Skeletal muscle tissue (tissue), 4 donors: ENCODE results near the gene NALF2. TPM values are rescaled to one million over a fixed set of nuclear protein-coding genes. Genes with fewer than 3 reads are reported as not detected.
A peak's percentile ranks its signal among the peaks of the same experiment; 100 is the strongest.

Source experiments
- H3K27ac ChIP-seq: one replicate; pipeline ENCODE4 v1.7.0; 2013; ENCODE audit warnings: mild to moderate bottlenecking, low read depth, low read length, inconsistent platforms
- H3K27me3 ChIP-seq, 3 donors: one replicate each; pipeline ENCODE4 v1.7.0; 2013; ENCODE audit warnings: low read length in 3 of 3; ENCODE audit not compliant: control insufficient read depth in 3 of 3, insufficient read depth in 3 of 3
- H3K36me3 ChIP-seq, 3 donors: one replicate each; pipeline ENCODE4 v1.7.0; 2013; ENCODE audit warnings: low read length in 3 of 3; ENCODE audit not compliant: control insufficient read depth in 3 of 3, insufficient read depth in 3 of 3
- H3K4me1 ChIP-seq, 3 donors: one replicate each; pipeline ENCODE4 v1.7.0; 2013; ENCODE audit warnings: low read length in 3 of 3, mild to moderate bottlenecking in 3 of 3; ENCODE audit not compliant: control insufficient read depth in 3 of 3, insufficient read depth in 3 of 3
- H3K4me3 ChIP-seq, 3 donors: one replicate each; pipeline ENCODE4 v1.7.0; 2013; ENCODE audit warnings: low read length in 3 of 3
- H3K9ac ChIP-seq, 3 donors: one replicate each; pipeline ENCODE4 v1.7.0; 2013; ENCODE audit warnings: low read length in 3 of 3, mild to moderate bottlenecking in 3 of 3, moderate library complexity in 2 of 3, low read depth in 1 of 3
- H3K9me3 ChIP-seq, 3 donors: one replicate each; pipeline ENCODE4 v1.7.0; 2013; ENCODE audit warnings: low read length in 3 of 3; ENCODE audit not compliant: control insufficient read depth in 3 of 3
- total RNA-seq: library from RNA; depleted of rRNA; stranded (reverse); fragments of >200 nt; gene quantifications from one replicate; pipeline ENCODE4 v1.2.3, GENCODE V29; 2014
- donor health status: Osteomylitis.

The NALF2 gene
- total RNA-seq, 1 donor from 2014 or later = not detected

- H3K27ac ChIP-seq = no peak overlapping the region
- H3K9me3 ChIP-seq = no peaks in the 10 kb centered on the region
- H3K4me1 ChIP-seq = peaks cover 0 to 10% (median 2%) of the 10 kb centered on the region in 3 donors
- no peak overlapping the region for H3K9ac ChIP-seq
- peaks cover 19 to 48% (median 23%) of the 10 kb centered on the region in 3 donors for H3K27me3 ChIP-seq
- peak overlapping the region in 1 of 3 donors; percentile 48 for H3K4me3 ChIP-seq
- H3K36me3 ChIP-seq = no peaks in the 10 kb centered on the region
Observed at GRCh38 chrX:69504626-69505612, 793 bp downstream of the NALF2 start.

- H3K4me3 ChIP-seq = no peak overlapping the region
- no peaks in the 10 kb centered on the region for H3K36me3 ChIP-seq
- no peaks in the 10 kb centered on the region for H3K9me3 ChIP-seq
- H3K4me1 ChIP-seq = peaks cover 0 to 10% (median 2%) of the 10 kb centered on the region in 3 donors
- no peak overlapping the region for H3K27ac ChIP-seq
- peaks cover 19 to 58% (median 23%) of the 10 kb centered on the region in 3 donors for H3K27me3 ChIP-seq
- H3K9ac ChIP-seq = no peak overlapping the region
Observed at GRCh38 chrX:69505772-69506616, 1.9 kb downstream of the NALF2 start.

DNA sequence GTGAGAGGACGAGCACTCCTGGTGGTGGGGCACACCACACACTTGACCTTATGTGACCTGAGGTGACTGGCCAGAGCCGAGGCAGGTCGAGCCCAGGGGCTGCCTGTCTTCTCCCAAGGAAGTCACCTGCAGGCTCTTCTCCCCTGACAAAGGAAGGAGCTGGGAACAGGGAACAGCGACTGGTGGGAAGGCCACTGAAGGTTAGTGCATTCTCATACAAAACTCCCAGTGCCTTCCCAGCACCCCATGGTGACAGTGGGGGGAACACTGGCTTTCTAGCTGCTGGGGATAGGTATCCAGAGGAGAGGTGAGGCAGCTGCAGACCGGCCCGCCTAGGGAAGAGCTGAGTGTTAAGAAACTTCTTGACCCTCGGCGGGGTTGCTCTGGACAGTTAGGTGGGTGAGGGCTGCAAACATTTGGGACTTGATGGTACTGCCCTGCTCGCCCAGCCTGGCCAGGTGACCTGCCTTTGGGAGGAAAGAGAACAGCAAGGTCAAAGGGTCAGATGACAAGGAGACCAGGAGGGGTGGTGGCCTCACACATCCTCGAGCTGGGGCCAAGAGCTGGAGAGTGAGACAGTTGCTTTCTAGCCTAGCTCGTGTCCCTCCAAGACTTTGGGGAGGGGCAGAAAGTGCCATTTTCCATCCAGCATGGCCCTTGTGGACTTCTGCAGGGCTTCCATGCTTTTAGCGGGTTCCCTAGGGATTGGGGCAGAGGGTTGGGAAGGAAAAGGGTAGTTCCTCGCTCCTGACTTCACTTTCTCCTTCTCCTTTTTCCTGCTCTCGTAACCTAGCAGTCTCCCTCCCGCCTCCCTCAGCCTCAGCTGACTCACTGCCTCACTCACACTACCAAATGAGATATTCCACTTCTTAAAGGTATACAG, 2.7 kb downstream of the NALF2 start:
- Histone ChIP-seq H3K27ac (no peak overlapping the region), H3K9me3 (no peaks in the 10 kb centered on the region), H3K4me1 (peaks cover 0 to 10% (median 2%) of the 10 kb centered on the region in 3 donors), H3K36me3 (no peaks in the 10 kb centered on the region), H3K27me3 (peaks cover 19 to 63% (median 28%) of the 10 kb centered on the region in 3 donors), H3K4me3 (no peak overlapping the region), H3K9ac (no peak overlapping the region)

DNA sequence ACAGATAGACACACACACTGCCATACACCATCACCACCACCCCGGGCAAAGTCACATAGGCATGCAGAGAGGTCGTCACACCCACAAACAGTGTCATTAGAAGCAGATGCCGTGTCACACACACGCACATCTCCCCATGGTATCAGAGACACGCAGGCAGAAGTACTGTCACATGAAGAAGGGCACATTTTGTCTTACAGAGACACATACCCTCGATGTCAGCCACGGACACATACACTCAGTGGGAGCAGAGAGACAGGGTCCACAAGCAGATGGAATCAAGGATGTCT, 3.3 kb downstream of the NALF2 start:
- H3K9ac ChIP-seq = no peak overlapping the region
- no peak overlapping the region for H3K4me3 ChIP-seq
- no peak overlapping the region for H3K27ac ChIP-seq
- peaks cover 19 to 69% (median 28%) of the 10 kb centered on the region in 3 donors for H3K27me3 ChIP-seq
- H3K36me3 ChIP-seq = no peaks in the 10 kb centered on the region
- H3K4me1 ChIP-seq = peaks cover 0 to 10% (median 2%) of the 10 kb centered on the region in 3 donors
- no peaks in the 10 kb centered on the region for H3K9me3 ChIP-seq

GRCh38 chrX:69508610-69509009, 4.5 kb downstream of the NALF2 start:
- Histone ChIP-seq H3K36me3 (no peaks in the 10 kb centered on the region), H3K9me3 (no peaks in the 10 kb centered on the region), H3K9ac (no peak overlapping the region), H3K4me3 (no peak overlapping the region), H3K27ac (no peak overlapping the region), H3K4me1 (peaks cover 0 to 10% (median 2%) of the 10 kb centered on the region in 3 donors), H3K27me3 (peaks cover 19 to 72% (median 28%) of the 10 kb centered on the region in 3 donors)

DNA sequence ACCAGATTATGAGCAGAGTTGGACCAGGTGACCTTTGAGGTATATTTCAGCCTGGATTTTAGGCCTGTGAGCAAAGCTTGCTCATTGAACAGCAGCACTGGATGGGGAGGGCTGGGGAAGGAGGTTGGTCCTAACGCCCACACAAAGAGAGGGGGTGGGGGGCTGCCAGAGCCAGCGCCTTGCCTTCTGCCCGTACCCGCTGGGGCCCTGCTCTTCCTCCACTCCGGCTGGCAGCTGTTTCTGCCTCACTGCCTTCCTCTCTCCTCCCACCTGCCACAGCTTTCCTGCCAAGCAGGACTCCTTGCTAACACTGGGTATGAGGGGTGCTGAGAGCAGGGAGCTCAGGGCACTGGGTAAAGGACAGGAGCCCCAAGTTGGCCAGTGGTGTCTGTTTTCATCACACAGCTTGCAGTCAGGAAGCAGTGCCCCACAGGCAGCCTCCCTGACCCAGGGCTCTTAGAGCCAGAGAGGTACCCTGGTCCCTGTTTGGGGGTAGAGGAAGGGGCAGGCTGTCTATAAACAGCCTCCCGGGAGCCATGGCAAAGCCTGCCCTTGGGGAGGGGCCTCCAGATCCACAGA, 6.1 kb downstream of the NALF2 start:
- H3K9me3 ChIP-seq = no peaks in the 10 kb centered on the region
- H3K9ac ChIP-seq = no peak overlapping the region
- H3K36me3 ChIP-seq = no peaks in the 10 kb centered on the region
- H3K27me3 ChIP-seq = peaks cover 19 to 72% (median 28%) of the 10 kb centered on the region in 3 donors
- H3K4me1 ChIP-seq = peaks cover 0 to 7% (median 2%) of the 10 kb centered on the region in 3 donors
- no peak overlapping the region for H3K27ac ChIP-seq
- no peak overlapping the region for H3K4me3 ChIP-seq

DNA sequence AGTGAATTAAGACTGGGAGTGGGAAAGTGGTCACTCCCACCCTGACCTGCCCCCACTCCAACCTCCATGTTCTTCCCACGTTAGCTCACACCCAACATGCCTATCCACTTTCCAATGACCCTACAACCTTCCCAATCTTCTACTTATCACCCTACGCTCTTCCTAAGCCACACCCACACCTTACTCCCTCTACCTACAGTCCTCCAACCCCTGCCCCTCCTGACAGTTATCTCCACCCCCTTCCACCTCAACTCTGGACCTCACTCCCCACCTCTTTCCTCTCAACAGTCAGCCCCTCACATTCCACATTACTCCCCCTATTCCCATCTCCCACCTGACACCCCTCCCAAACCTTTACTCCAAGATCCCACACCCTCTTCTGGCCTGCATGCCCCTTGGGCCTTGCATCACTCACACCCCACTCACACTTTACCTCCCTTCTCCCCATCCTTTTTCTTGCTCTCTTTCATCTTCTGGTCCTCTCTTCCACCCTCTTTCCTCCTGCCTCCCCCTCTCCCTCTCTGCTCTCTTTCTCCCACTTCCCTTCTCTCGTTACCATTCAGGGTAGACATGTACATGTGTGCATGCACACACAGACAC, 6.9 kb downstream of the NALF2 start:
- H3K27ac ChIP-seq = no peak overlapping the region
- no peaks in the 10 kb centered on the region for H3K9me3 ChIP-seq
- no peak overlapping the region for H3K9ac ChIP-seq
- H3K4me3 ChIP-seq = no peak overlapping the region
- H3K27me3 ChIP-seq = peaks cover 16 to 68% (median 24%) of the 10 kb centered on the region in 3 donors
- peaks cover 0 to 4% (median 1%) of the 10 kb centered on the region in 3 donors for H3K4me1 ChIP-seq
- no peaks in the 10 kb centered on the region for H3K36me3 ChIP-seq

DNA sequence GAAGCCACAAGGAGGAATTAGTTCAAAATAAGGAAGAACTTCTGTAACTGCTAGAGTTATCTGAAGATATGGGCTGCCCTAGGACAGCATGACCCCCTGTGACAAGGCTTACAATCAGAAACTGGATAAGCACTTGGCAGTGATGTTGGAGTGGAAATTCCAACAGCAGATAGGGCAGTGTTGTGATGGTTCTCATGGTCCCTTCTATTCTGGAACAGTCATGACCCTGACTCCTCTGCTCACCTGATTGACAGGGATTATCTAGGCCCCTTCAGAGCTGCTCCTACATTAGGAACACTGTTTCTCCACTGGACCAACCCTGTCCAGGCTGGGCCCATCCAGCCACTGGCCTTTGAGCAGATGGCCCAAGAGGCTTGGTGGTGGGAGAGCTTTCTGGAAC, 17.9 kb downstream of the NALF2 start:
- peaks cover 0 to 18% (median 0%) of the 10 kb centered on the region in 3 donors for H3K27me3 ChIP-seq
- H3K4me1 ChIP-seq = no peaks in the 10 kb centered on the region
- H3K36me3 ChIP-seq = no peaks in the 10 kb centered on the region
- H3K9me3 ChIP-seq = no peaks in the 10 kb centered on the region
- no peak overlapping the region for H3K4me3 ChIP-seq
- no peak overlapping the region for H3K9ac ChIP-seq
- H3K27ac ChIP-seq = no peak overlapping the region

GRCh38 chrX:69523314-69523713, 19.2 kb downstream of the NALF2 start:
- no peak overlapping the region for H3K9ac ChIP-seq
- no peaks in the 10 kb centered on the region for H3K4me1 ChIP-seq
- no peaks in the 10 kb centered on the region for H3K36me3 ChIP-seq
- H3K4me3 ChIP-seq = no peak overlapping the region
- no peak overlapping the region for H3K27ac ChIP-seq
- no peaks in the 10 kb centered on the region for H3K9me3 ChIP-seq
- H3K27me3 ChIP-seq = peaks cover 0 to 20% (median 0%) of the 10 kb centered on the region in 3 donors
